ENCODE measurements around the gene SETD3. TPM values are rescaled to one million over a fixed set of nuclear protein-coding genes. Genes with fewer than 3 reads are reported as not detected.

Gene SETD3
- polyA plus RNA-seq, 1 donor from 2014 or later, result 49.6 TPM

GRCh38 chr14:99380402-99380801 is 100.3 kb downstream of the SETD3 start:
- Histone ChIP-seq H3K79me2 (replicated peaks; ENCODE audit: insufficient read depth, low read length) (no peaks in the 10 kb centered on the region), H3K27me3 (ENCODE audit: insufficient read depth, low read depth, low read length) (no peaks in the 10 kb centered on the region), H4K20me1 (ENCODE audit: insufficient read depth) (no peaks in the 10 kb centered on the region), H3K9me3 (ENCODE audit: low read length) (no peaks in the 10 kb centered on the region), H2AFZ (ENCODE audit: low read depth, low read length) (no peak overlapping the region), H3K27ac (ENCODE audit: low read length) (no peak overlapping the region), H3K36me3 (ENCODE audit: insufficient read depth, low read length) (no peaks in the 10 kb centered on the region), H3K4me3 (ENCODE audit: low read length) (no peak overlapping the region), H3K9me2 (ENCODE audit: insufficient read depth, low read length) (no peaks in the 10 kb centered on the region), H3K4me2 (ENCODE audit: low read length) (no peak overlapping the region), H3F3A (ENCODE audit: insufficient read depth, low read length, poor library complexity, severe bottlenecking) (no peaks in the 10 kb centered on the region), H3K9ac (ENCODE audit: low read length) (no peak overlapping the region)
- TF ChIP-seq, protein P1, sequence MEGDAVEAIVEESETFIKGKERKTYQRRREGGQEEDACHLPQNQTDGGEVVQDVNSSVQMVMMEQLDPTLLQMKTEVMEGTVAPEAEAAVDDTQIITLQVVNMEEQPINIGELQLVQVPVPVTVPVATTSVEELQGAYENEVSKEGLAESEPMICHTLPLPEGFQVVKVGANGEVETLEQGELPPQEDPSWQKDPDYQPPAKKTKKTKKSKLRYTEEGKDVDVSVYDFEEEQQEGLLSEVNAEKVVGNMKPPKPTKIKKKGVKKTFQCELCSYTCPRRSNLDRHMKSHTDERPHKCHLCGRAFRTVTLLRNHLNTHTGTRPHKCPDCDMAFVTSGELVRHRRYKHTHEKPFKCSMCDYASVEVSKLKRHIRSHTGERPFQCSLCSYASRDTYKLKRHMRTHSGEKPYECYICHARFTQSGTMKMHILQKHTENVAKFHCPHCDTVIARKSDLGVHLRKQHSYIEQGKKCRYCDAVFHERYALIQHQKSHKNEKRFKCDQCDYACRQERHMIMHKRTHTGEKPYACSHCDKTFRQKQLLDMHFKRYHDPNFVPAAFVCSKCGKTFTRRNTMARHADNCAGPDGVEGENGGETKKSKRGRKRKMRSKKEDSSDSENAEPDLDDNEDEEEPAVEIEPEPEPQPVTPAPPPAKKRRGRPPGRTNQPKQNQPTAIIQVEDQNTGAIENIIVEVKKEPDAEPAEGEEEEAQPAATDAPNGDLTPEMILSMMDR (IDR thresholded peaks at IDR 0.05; ENCODE audit: poor library complexity, severe bottlenecking), result no peak
- TF ChIP-seq POLR2AphosphoS5 (IDR thresholded peaks at IDR 0.05) (no peak), MXI1 (conservative IDR thresholded peaks at IDR 0.05; ENCODE audit: poor library complexity, severe bottlenecking) (no peak), RAD21 (conservative IDR thresholded peaks at IDR 0.05) (no peak), EZH2 (IDR thresholded peaks at IDR 0.05; ENCODE audit: borderline replicate concordance, insufficient read depth, low read length, poor library complexity, severe bottlenecking) (no peak), SMC3 (conservative IDR thresholded peaks at IDR 0.05; ENCODE audit: poor library complexity) (no peak), EP300 (conservative IDR thresholded peaks at IDR 0.05; ENCODE audit: poor library complexity, severe bottlenecking) (no peak), TAF1 (IDR thresholded peaks at IDR 0.05; ENCODE audit: low read depth) (no peak)
- TF ChIP-seq, protein P2, sequence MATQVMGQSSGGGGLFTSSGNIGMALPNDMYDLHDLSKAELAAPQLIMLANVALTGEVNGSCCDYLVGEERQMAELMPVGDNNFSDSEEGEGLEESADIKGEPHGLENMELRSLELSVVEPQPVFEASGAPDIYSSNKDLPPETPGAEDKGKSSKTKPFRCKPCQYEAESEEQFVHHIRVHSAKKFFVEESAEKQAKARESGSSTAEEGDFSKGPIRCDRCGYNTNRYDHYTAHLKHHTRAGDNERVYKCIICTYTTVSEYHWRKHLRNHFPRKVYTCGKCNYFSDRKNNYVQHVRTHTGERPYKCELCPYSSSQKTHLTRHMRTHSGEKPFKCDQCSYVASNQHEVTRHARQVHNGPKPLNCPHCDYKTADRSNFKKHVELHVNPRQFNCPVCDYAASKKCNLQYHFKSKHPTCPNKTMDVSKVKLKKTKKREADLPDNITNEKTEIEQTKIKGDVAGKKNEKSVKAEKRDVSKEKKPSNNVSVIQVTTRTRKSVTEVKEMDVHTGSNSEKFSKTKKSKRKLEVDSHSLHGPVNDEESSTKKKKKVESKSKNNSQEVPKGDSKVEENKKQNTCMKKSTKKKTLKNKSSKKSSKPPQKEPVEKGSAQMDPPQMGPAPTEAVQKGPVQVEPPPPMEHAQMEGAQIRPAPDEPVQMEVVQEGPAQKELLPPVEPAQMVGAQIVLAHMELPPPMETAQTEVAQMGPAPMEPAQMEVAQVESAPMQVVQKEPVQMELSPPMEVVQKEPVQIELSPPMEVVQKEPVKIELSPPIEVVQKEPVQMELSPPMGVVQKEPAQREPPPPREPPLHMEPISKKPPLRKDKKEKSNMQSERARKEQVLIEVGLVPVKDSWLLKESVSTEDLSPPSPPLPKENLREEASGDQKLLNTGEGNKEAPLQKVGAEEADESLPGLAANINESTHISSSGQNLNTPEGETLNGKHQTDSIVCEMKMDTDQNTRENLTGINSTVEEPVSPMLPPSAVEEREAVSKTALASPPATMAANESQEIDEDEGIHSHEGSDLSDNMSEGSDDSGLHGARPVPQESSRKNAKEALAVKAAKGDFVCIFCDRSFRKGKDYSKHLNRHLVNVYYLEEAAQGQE (IDR thresholded peaks at IDR 0.05; ENCODE audit: borderline replicate concordance), result no peak

GRCh38 chr14:99378782-99379214 is 101.9 kb downstream of the SETD3 start:
- Histone ChIP-seq H3K4me3 (ENCODE audit: low read length) (no peak overlapping the region), H4K20me1 (ENCODE audit: insufficient read depth) (no peaks in the 10 kb centered on the region), H3F3A (ENCODE audit: insufficient read depth, low read length, poor library complexity, severe bottlenecking) (no peaks in the 10 kb centered on the region), H3K9ac (ENCODE audit: low read length) (no peak overlapping the region), H3K9me2 (ENCODE audit: insufficient read depth, low read length) (no peaks in the 10 kb centered on the region), H3K27me3 (ENCODE audit: insufficient read depth, low read depth, low read length) (no peaks in the 10 kb centered on the region), H3K27ac (ENCODE audit: low read length) (no peak overlapping the region), H3K79me2 (replicated peaks; ENCODE audit: insufficient read depth, low read length) (no peaks in the 10 kb centered on the region), H3K36me3 (ENCODE audit: insufficient read depth, low read length) (no peaks in the 10 kb centered on the region), H3K4me2 (ENCODE audit: low read length) (no peak overlapping the region), H2AFZ (ENCODE audit: low read depth, low read length) (no peak overlapping the region), H3K9me3 (ENCODE audit: low read length) (no peaks in the 10 kb centered on the region)
- no peak for TF ChIP-seq POLR2AphosphoS5 (IDR thresholded peaks at IDR 0.05)
- TF ChIP-seq EZH2 (IDR thresholded peaks at IDR 0.05; ENCODE audit: borderline replicate concordance, insufficient read depth, low read length, poor library complexity, severe bottlenecking), result no peak
- TF ChIP-seq, protein P2 (IDR thresholded peaks at IDR 0.05; ENCODE audit: borderline replicate concordance), result no peak
- TF ChIP-seq MXI1 (conservative IDR thresholded peaks at IDR 0.05; ENCODE audit: poor library complexity, severe bottlenecking), result no peak
- TF ChIP-seq, protein P1 (IDR thresholded peaks at IDR 0.05; ENCODE audit: poor library complexity, severe bottlenecking), result no peak
- TF ChIP-seq TAF1 (IDR thresholded peaks at IDR 0.05; ENCODE audit: low read depth), result no peak
- no peak for TF ChIP-seq RAD21 (conservative IDR thresholded peaks at IDR 0.05)
- no peak for TF ChIP-seq EP300 (conservative IDR thresholded peaks at IDR 0.05; ENCODE audit: poor library complexity, severe bottlenecking)
- TF ChIP-seq SMC3 (conservative IDR thresholded peaks at IDR 0.05; ENCODE audit: poor library complexity), result no peak
